Chondrocyte (in vitro differentiated cells): ENCODE results near the gene B9D2. TPM values are rescaled to one million over a fixed set of nuclear protein-coding genes. Genes with fewer than 3 reads are reported as not detected.

Experiments
- DNase-seq: peaks from one replicate; pipeline ENCODE4 v3.0.0; 2021; ENCODE audit warnings: mixed read lengths, low spot score
- H3K27ac Mint-ChIP-seq: one replicate; pipeline ENCODE4 v1.8.0; 2021; ENCODE audit warnings: mild to moderate bottlenecking, moderate library complexity, mixed read lengths; ENCODE audit not compliant: unreplicated experiment
- H3K27me3 Mint-ChIP-seq: 2 replicates; pipeline ENCODE4 v1.8.0; 2021; ENCODE audit warnings: low read depth, mixed read lengths
- H3K36me3 Mint-ChIP-seq: 2 replicates; pipeline ENCODE4 v1.8.0; 2021; ENCODE audit warnings: low read depth, mixed read lengths
- H3K4me1 Mint-ChIP-seq: 2 replicates; pipeline ENCODE4 v1.8.0; 2021; ENCODE audit warnings: low read depth, mild to moderate bottlenecking, mixed read lengths
- H3K4me3 Mint-ChIP-seq: one replicate; pipeline ENCODE4 v1.8.0; 2021; ENCODE audit warnings: mild to moderate bottlenecking, moderate library complexity, mixed read lengths; ENCODE audit not compliant: unreplicated experiment
- H3K9me3 Mint-ChIP-seq: 2 replicates; pipeline ENCODE4 v1.8.0; 2021; ENCODE audit warnings: low read depth, mixed read lengths
- CTCF ChIP-seq: fragments of 200-600 bp; sonication (generic); IDR thresholded peaks from 2 replicates; pipeline ENCODE4 v1.5.0; 2021; ENCODE audit warnings: antibody characterized with exemption, mild to moderate bottlenecking, moderate library complexity
- total RNA-seq: library from RNA; stranded (reverse); gene quantifications from 3 replicates; pipeline ENCODE4 v1.2.1, GENCODE V29; 2021

B9D2 gene
- total RNA-seq, 1 donor from 2014 or later = 2.0 TPM

- no peaks in the 10 kb centered on the region for H3K27me3 Mint-ChIP-seq
- H3K9me3 Mint-ChIP-seq = no peaks in the 10 kb centered on the region
- H3K27ac Mint-ChIP-seq = peak overlapping the region; percentile 94
- DNase-seq = no peak
- no peak for TF ChIP-seq CTCF
- H3K36me3 Mint-ChIP-seq = no peaks in the 10 kb centered on the region
- peaks cover 35% of the 10 kb centered on the region for H3K4me1 Mint-ChIP-seq
- H3K4me3 Mint-ChIP-seq = no peak overlapping the region
Observed at GRCh38 chr19:41367848-41368301, 3.9 kb upstream of the B9D2 start.

GRCh38 chr19:41366089-41366488 is 2.1 kb upstream of the B9D2 start:
- Mint-ChIP-seq H3K27ac (no peak overlapping the region), H3K36me3 (no peaks in the 10 kb centered on the region), H3K9me3 (no peaks in the 10 kb centered on the region), H3K4me1 (peaks cover 36% of the 10 kb centered on the region), H3K4me3 (no peak overlapping the region), H3K27me3 (no peaks in the 10 kb centered on the region)
- TF ChIP-seq CTCF = peak; percentile 25
- DNase-seq = no peak

GRCh38 chr19:41364524-41365391 is 809 bp upstream of the B9D2 start:
- TF ChIP-seq CTCF = no peak
- Mint-ChIP-seq H3K9me3 (no peaks in the 10 kb centered on the region), H3K4me3 (peak overlapping the region; percentile 94), H3K36me3 (no peaks in the 10 kb centered on the region), H3K27me3 (no peaks in the 10 kb centered on the region), H3K4me1 (peaks cover 36% of the 10 kb centered on the region), H3K27ac (peak overlapping the region; percentile 100)
- no peak for DNase-seq

GRCh38 chr19:41363371-41363752 is 587 bp downstream of the B9D2 start:
- H3K27me3 Mint-ChIP-seq = no peaks in the 10 kb centered on the region
- no peak for DNase-seq

More at GRCh38 chr19:41363371-41363752, 587 bp downstream of the B9D2 start:
- no peak for TF ChIP-seq CTCF
- H3K36me3 Mint-ChIP-seq = no peaks in the 10 kb centered on the region
- H3K4me1 Mint-ChIP-seq = peaks cover 36% of the 10 kb centered on the region
- H3K27ac Mint-ChIP-seq = peak overlapping the region; percentile 100
- H3K4me3 Mint-ChIP-seq = peak overlapping the region; percentile 94
- no peaks in the 10 kb centered on the region for H3K9me3 Mint-ChIP-seq
